ENCODE results near the gene LAYN. TPM values are rescaled to one million over a fixed set of nuclear protein-coding genes. Genes with fewer than 3 reads are reported as not detected.

LAYN gene
- total RNA-seq, 1 donor from 2014 or later, result 9.2 TPM

GRCh38 chr11:111577821-111578220 lies 37.3 kb downstream of the LAYN start:
- H3K9me3 Mint-ChIP-seq, result no peaks in the 10 kb centered on the region
- no peak overlapping the region for H3K4me3 Mint-ChIP-seq
- DNase-seq (ENCODE audit: extremely low spot score, unreplicated experiment), result no peak
- H3K36me3 Mint-ChIP-seq, result no peaks in the 10 kb centered on the region
- H3K27ac Mint-ChIP-seq, result no peak overlapping the region
- TF ChIP-seq CTCF (conservative IDR thresholded peaks at IDR 0.05), result no peak
- peaks cover 21% of the 10 kb centered on the region for H3K4me1 Mint-ChIP-seq (ENCODE audit: unreplicated experiment)
- no peaks in the 10 kb centered on the region for H3K27me3 Mint-ChIP-seq

- Mint-ChIP-seq H3K36me3 (no peaks in the 10 kb centered on the region), H3K4me3 (no peak overlapping the region), H3K27me3 (no peaks in the 10 kb centered on the region), H3K4me1 (ENCODE audit: unreplicated experiment) (peaks cover 4% of the 10 kb centered on the region), H3K27ac (no peak overlapping the region), H3K9me3 (no peaks in the 10 kb centered on the region)
- no peak for TF ChIP-seq CTCF (conservative IDR thresholded peaks at IDR 0.05)
- no peak for DNase-seq (ENCODE audit: extremely low spot score, unreplicated experiment)
Measured at GRCh38 chr11:111581341-111581740, 40.8 kb downstream of the LAYN start.

GRCh38 chr11:111582163-111582562 lies 41.6 kb downstream of the LAYN start:
- H3K9me3 Mint-ChIP-seq, result no peaks in the 10 kb centered on the region
- peaks cover 4% of the 10 kb centered on the region for H3K4me1 Mint-ChIP-seq (ENCODE audit: unreplicated experiment)
- H3K4me3 Mint-ChIP-seq, result no peak overlapping the region
- no peak for TF ChIP-seq CTCF (conservative IDR thresholded peaks at IDR 0.05)
- no peak for DNase-seq (ENCODE audit: extremely low spot score, unreplicated experiment)
- H3K36me3 Mint-ChIP-seq, result no peaks in the 10 kb centered on the region
- no peak overlapping the region for H3K27ac Mint-ChIP-seq
- H3K27me3 Mint-ChIP-seq, result no peaks in the 10 kb centered on the region

GRCh38 chr11:111582881-111583280 lies 42.4 kb downstream of the LAYN start:
- Mint-ChIP-seq H3K4me3 (no peak overlapping the region), H3K27me3 (no peaks in the 10 kb centered on the region), H3K27ac (no peak overlapping the region), H3K4me1 (ENCODE audit: unreplicated experiment) (peaks cover 4% of the 10 kb centered on the region), H3K36me3 (no peaks in the 10 kb centered on the region), H3K9me3 (no peaks in the 10 kb centered on the region)
- TF ChIP-seq CTCF (conservative IDR thresholded peaks at IDR 0.05), result no peak
- no peak for DNase-seq (ENCODE audit: extremely low spot score, unreplicated experiment)

GRCh38 chr11:111585371-111585770 lies 44.9 kb downstream of the LAYN start:
- Mint-ChIP-seq H3K27ac (no peak overlapping the region), H3K9me3 (no peaks in the 10 kb centered on the region)

More at GRCh38 chr11:111585371-111585770, 44.9 kb downstream of the LAYN start:
- no peaks in the 10 kb centered on the region for H3K36me3 Mint-ChIP-seq
- TF ChIP-seq CTCF (conservative IDR thresholded peaks at IDR 0.05), result no peak
- peaks cover 4% of the 10 kb centered on the region for H3K4me1 Mint-ChIP-seq (ENCODE audit: unreplicated experiment)
- no peak for DNase-seq (ENCODE audit: extremely low spot score, unreplicated experiment)
- no peaks in the 10 kb centered on the region for H3K27me3 Mint-ChIP-seq
- H3K4me3 Mint-ChIP-seq, result no peak overlapping the region
